ENCODE results near the gene IL18R1. TPM values are rescaled to one million over a fixed set of nuclear protein-coding genes. Genes with fewer than 3 reads are reported as not detected.

Gene IL18R1
- total RNA-seq, 1 donor from 2014 or later = 1.9 TPM

DNA sequence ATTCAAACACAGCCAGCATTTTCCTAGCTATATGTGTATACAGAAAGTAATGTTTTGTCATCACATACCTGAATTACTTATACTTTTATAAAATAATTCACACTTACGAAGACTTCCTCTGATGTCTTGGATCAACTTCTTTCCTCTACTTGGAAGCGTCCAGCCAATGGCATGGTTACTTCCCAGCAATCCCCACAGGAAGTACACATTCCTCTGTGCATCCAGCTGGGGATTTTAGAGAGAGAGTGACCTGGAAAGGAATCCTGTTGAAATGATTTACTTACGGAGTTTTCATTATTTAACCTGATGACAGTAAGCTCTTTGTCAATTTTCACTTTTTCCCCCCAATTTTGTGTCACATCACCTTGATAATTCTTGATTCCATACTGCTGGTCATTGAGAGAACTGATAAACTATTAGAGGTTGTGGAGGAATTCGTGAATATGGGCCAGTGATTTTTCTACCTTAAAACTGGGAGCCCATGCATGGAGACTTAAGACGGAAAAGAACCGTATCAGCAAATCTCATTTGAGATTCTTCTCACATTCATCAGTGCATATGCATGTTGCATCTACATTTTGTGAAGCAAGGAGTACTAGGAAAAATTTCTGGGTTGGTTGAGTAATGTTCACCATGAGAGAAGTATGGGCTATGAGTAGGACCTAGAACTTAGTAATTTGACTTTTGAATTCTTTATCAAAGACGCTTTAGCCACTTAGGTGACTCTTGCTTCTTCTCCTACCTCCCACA is 9.0 kb upstream of the IL18R1 start:
- intact Hi-C loops (cut with DNase I) = no loop called here
- Histone ChIP-seq H3K27me3 (no peaks in the 10 kb centered on the region), H3K9me3 (no peaks in the 10 kb centered on the region), H3K36me3 (no peaks in the 10 kb centered on the region), H3K27ac (no peak overlapping the region), H3K4me1 (peaks cover 0 to 7% of the 10 kb centered on the region in 2 donors), H3K4me3 (no peak overlapping the region)
- TF ChIP-seq, protein P1, sequence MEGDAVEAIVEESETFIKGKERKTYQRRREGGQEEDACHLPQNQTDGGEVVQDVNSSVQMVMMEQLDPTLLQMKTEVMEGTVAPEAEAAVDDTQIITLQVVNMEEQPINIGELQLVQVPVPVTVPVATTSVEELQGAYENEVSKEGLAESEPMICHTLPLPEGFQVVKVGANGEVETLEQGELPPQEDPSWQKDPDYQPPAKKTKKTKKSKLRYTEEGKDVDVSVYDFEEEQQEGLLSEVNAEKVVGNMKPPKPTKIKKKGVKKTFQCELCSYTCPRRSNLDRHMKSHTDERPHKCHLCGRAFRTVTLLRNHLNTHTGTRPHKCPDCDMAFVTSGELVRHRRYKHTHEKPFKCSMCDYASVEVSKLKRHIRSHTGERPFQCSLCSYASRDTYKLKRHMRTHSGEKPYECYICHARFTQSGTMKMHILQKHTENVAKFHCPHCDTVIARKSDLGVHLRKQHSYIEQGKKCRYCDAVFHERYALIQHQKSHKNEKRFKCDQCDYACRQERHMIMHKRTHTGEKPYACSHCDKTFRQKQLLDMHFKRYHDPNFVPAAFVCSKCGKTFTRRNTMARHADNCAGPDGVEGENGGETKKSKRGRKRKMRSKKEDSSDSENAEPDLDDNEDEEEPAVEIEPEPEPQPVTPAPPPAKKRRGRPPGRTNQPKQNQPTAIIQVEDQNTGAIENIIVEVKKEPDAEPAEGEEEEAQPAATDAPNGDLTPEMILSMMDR (IDR thresholded peaks at IDR 0.05) = no peak
- DNase-seq (ENCODE audit: low spot score in 2 of 2) = no peak

DNA sequence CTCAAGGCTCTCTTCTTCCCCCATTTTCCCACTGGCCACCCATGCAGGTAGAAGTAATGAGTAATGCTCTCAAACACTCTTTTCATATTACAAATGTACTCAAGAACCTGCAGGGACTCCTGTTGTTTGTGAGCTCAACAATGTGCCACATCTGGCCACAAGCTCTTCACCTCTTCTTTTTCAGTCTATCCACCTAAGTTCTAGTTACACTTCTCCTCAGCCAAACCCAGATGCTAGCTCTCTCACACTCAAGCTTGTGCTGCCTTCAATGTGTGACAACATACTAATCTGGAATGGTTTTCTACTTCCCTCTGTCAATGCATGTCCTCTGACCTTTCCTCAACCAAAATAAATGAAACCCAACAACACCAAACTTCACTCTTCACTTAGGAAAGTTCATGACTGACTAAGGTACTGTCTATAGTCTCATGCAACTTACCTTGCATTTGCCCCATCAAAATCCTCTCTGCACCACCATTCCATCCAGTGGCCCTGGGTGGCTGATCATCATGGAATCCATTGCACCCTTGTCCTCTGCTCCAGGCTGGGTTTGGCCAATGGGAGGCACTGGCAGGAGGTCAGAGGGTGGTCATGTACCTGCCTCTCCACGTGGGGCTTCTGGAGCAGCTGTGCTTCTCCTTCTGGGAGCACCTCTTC is 5.3 kb upstream of the IL18R1 start:
- peaks cover 0 to 1% of the 10 kb centered on the region in 2 donors for H3K4me1 ChIP-seq
- intact Hi-C loops (cut with DNase I) = loop anchor here (10.0 kb wide), 1 partner anchor 165 kb away; the partner anchor contains the start of gene IL1RL2
- TF ChIP-seq, protein P1 (IDR thresholded peaks at IDR 0.05) = no peak
- H3K27me3 ChIP-seq = no peaks in the 10 kb centered on the region
- H3K4me3 ChIP-seq = no peak overlapping the region
- no peak for DNase-seq (ENCODE audit: low spot score in 2 of 2)
- no peaks in the 10 kb centered on the region for H3K9me3 ChIP-seq
- no peak overlapping the region for H3K27ac ChIP-seq
- H3K36me3 ChIP-seq = no peaks in the 10 kb centered on the region

DNA sequence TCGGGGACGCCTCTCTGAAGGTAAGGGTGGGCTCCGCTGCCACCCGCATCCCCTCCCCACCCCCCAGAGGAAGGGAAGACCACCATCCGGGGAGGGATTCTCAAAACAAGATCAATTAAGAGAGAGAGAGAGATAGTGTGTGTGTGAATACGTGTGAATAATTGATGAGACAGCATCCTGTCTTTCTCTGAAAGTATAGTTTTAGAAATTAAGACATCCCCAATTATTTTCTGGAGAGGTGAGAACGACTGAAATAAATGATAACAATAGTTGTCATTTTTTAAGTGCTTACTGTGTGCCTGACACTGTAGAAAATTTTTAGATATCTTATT is 751 bp downstream of the IL18R1 start:
- H3K36me3 ChIP-seq = no peaks in the 10 kb centered on the region
- H3K27ac ChIP-seq = peak overlapping the region; percentile 58 to 71
- H3K9me3 ChIP-seq = no peaks in the 10 kb centered on the region
- DNase-seq (ENCODE audit: low spot score in 2 of 2) = no peak
- intact Hi-C loops (cut with DNase I) = loop anchor here (5.0 to 10.0 kb wide), 3 partner anchors 104 to 334 kb away; partner anchors contain the start of gene IL1RL2
- TF ChIP-seq, protein P1 (IDR thresholded peaks at IDR 0.05) = no peak
- H3K4me1 ChIP-seq = peaks cover 2 to 3% of the 10 kb centered on the region in 2 donors
- H3K4me3 ChIP-seq = peak overlapping the region; percentile 66 to 91
- H3K27me3 ChIP-seq = no peaks in the 10 kb centered on the region

DNA sequence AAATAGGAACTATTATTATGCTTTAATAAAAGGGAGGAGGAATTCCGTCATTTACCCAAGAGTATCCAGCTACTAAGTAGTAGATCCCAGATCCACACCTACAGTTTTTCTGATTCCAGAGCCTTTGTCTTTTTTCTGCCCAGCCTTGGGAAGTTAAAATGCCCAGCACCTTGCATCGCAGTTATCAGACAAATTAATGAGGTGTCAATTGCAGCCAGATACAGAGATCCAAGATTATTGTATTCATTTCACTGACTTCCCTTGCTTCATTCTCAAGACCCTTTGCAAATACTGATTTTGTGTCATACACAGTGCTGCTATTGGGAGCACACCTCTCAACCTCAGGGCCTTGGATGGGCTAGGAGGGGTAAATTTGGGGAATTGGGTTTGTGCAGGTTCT is 1.1 kb downstream of the IL18R1 start:
- Histone ChIP-seq H3K4me1 (peaks cover 2 to 3% of the 10 kb centered on the region in 2 donors), H3K4me3 (peak overlapping the region; percentile 66 to 91), H3K9me3 (no peaks in the 10 kb centered on the region), H3K36me3 (no peaks in the 10 kb centered on the region), H3K27ac (no peak overlapping the region), H3K27me3 (no peaks in the 10 kb centered on the region)
- no peak for DNase-seq (ENCODE audit: low spot score in 2 of 2)
- TF ChIP-seq, protein P1 (IDR thresholded peaks at IDR 0.05) = no peak
- intact Hi-C loops (cut with DNase I) = loop anchor here (5.0 to 10.0 kb wide), 3 partner anchors 104 to 334 kb away; partner anchors contain the start of gene IL1RL2

DNA sequence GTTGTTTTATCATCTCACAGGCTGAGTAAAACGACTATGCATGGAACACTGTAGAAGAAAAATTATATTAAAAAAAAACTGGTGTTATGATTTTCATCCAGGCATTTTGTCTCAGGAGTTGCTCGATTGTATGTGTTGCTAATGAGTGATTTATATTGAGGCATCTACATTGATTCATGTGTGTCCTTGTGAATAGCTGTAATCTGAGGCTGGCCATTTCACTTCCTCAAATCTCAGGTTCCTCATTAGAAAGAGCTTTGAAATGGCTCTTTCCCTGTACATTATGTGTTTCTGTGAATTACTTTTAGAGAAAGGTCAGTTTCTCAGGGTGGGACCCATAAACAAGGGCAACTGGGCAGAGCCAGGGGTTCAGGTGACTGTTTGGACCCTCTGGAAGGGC is 2.3 kb downstream of the IL18R1 start:
- Histone ChIP-seq H3K36me3 (no peaks in the 10 kb centered on the region), H3K27me3 (no peaks in the 10 kb centered on the region), H3K4me1 (peaks cover 2 to 3% of the 10 kb centered on the region in 2 donors), H3K4me3 (no peak overlapping the region), H3K27ac (no peak overlapping the region), H3K9me3 (no peaks in the 10 kb centered on the region)
- TF ChIP-seq, protein P1 (IDR thresholded peaks at IDR 0.05) = no peak
- intact Hi-C loops (cut with DNase I) = loop anchor here (5.0 to 10.0 kb wide), 3 partner anchors 106 to 336 kb away; partner anchors contain the start of gene IL1RL2
- DNase-seq (ENCODE audit: low spot score in 2 of 2) = no peak
